ENCODE measurements around the gene ALG13. TPM values are rescaled to one million over a fixed set of nuclear protein-coding genes. Genes with fewer than 3 reads are reported as not detected.

Gene ALG13
- total and polyA plus RNA-seq, 2 of the 8 experiments (the other 6 are each of a cell fraction or from before 2014, with no cell fraction given), result 44.3 to 93.6 TPM

DNA sequence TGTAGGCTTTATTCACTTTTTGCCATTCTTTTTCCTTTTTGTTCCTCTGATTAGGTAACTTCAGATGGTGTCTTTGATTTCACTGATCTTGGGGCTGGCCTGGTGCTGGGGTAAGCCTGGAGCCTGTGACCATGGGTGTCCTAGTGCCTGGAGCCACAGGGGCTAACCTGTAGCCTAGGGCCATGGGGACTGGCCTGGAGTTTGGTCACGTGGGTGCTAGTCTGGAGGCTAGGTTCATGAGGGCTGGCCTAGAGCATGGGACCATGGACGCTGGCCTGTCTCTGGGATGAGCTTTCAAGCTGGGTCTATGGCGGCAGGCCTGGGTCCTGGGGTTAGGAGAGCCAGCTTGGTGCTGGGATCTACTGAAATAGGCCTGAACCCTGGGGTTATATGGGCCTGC is 32.2 kb upstream of the ALG13 start:
- no peaks in the 10 kb centered on the region for H3K79me1 ChIP-seq (ENCODE audit: low read depth, low read length)
- H3K9me3 ChIP-seq (ENCODE audit: insufficient read depth in 2 of 2, low read depth in 1 of 2, low read length in 1 of 2), result no peaks in the 10 kb centered on the region
- H2BK120ac ChIP-seq (replicated peaks; ENCODE audit: low read depth, low read length), result no peak overlapping the region
- H4K91ac ChIP-seq (replicated peaks; ENCODE audit: insufficient read length, low read length), result no peak overlapping the region
- FAIRE-seq (no peak), DNase-seq (ENCODE audit: low read depth in 1 of 2, low spot score in 2 of 2) (no peak)
- no peak overlapping the region for H3K4me3 ChIP-seq (ENCODE audit: extremely low read depth in 1 of 4, insufficient read depth in 2 of 4, low read depth in 3 of 4, low read length in 4 of 4)
- H2AK5ac ChIP-seq (ENCODE audit: low read depth, low read length), result no peak overlapping the region
- H2AFZ ChIP-seq (ENCODE audit: low read length), result no peak overlapping the region
- no peak overlapping the region for H2BK20ac ChIP-seq (ENCODE audit: low read length)
- no peak overlapping the region for H3K56ac ChIP-seq (replicated peaks; ENCODE audit: insufficient read length, low read depth, low read length)
- H2BK5ac ChIP-seq (ENCODE audit: low read depth, low read length), result no peak overlapping the region
- H3K4ac ChIP-seq (replicated peaks; ENCODE audit: insufficient read length, low read depth, low read length), result no peak overlapping the region
- H3K27me3 ChIP-seq (replicated peaks in 1 of 4; ENCODE audit: control insufficient read depth in 3 of 4, extremely low read depth in 1 of 4, insufficient read depth in 3 of 4, low read length in 3 of 4), result no peaks in the 10 kb centered on the region
- no peak overlapping the region for H3K4me2 ChIP-seq (ENCODE audit: insufficient read depth in 1 of 2, low read depth in 2 of 2, low read length in 2 of 2)
- no peak overlapping the region for H3K27ac ChIP-seq (ENCODE audit: low read depth, low read length)
- no peaks in the 10 kb centered on the region for H3K23me2 ChIP-seq (ENCODE audit: low read depth, low read length)
- no peak overlapping the region for H3K14ac ChIP-seq (ENCODE audit: insufficient read length)
- H3K23ac ChIP-seq (ENCODE audit: insufficient read length), result no peak overlapping the region
- no peak overlapping the region for H2BK12ac ChIP-seq (ENCODE audit: low read depth, low read length)
- 77% methylated on average over 3 of the region's 3 CpGs; no CpG with 5 or more reads in 1 of the 2 experiments for WGBS, 2 experiments (ENCODE audit: extremely low coverage in 1 of 2, insufficient coverage in 1 of 2, insufficient read length in 1 of 2, insufficient replicate concordance in 2 of 2, low coverage in 1 of 2, low lambda C conversion rate in 2 of 2, missing lambda C conversion rate in 1 of 2)
- CTCF ChIA-PET (ENCODE audit: partially characterized antibody), result no interaction called here
- POLR2A ChIA-PET (ENCODE audit: partially characterized antibody), result no interaction called here
- H2BK15ac ChIP-seq (ENCODE audit: low read length), result no peak overlapping the region
- no peaks in the 10 kb centered on the region for H4K20me1 ChIP-seq (replicated peaks in 1 of 2; ENCODE audit: control insufficient read depth in 1 of 2, insufficient read depth in 2 of 2, low read length in 2 of 2)
- H4K8ac ChIP-seq (ENCODE audit: extremely low read depth, insufficient read depth, low read length), result no peak overlapping the region
- no peak overlapping the region for H4K5ac ChIP-seq (ENCODE audit: insufficient read length, low read depth, low read length)
- H3K18ac ChIP-seq (ENCODE audit: extremely low read depth, low read length), result no peak overlapping the region
- H3K4me1 ChIP-seq (replicated peaks in 1 of 4; ENCODE audit: control insufficient read depth in 3 of 4, insufficient read depth in 4 of 4, low read length in 3 of 4), result no peaks in the 10 kb centered on the region
- no peak overlapping the region for H3K9ac ChIP-seq (replicated peaks in 1 of 4; ENCODE audit: extremely low read depth in 1 of 4, low read depth in 3 of 4, low read length in 3 of 4)
- H3K36me3 ChIP-seq (ENCODE audit: control insufficient read depth in 2 of 4, insufficient read depth in 4 of 4, low read length in 3 of 4), result no peaks in the 10 kb centered on the region
- H3K79me2 ChIP-seq (ENCODE audit: control insufficient read depth in 1 of 2, insufficient read depth in 2 of 2, low read length in 2 of 2), result no peaks in the 10 kb centered on the region
- TF ChIP-seq JUN (IDR thresholded peaks at IDR 0.05; ENCODE audit: low read depth, low read length) (no peak), EP300 (IDR thresholded peaks at IDR 0.05; ENCODE audit: borderline replicate concordance in 1 of 2, low read depth in 2 of 2, low read length in 2 of 2) (no peak), E2F6 (IDR thresholded peaks at IDR 0.05) (no peak), RBBP5 (IDR thresholded peaks at IDR 0.05; ENCODE audit: borderline replicate concordance, low read depth, low read length) (no peak), CBX8 (IDR thresholded peaks at IDR 0.05; ENCODE audit: borderline replicate concordance, low read depth, low read length) (no peak), KDM1A (IDR thresholded peaks at IDR 0.05; ENCODE audit: borderline replicate concordance, low read length) (no peak), SRF (IDR thresholded peaks at IDR 0.05; ENCODE audit: low read depth, low read length) (no peak), TBP (IDR thresholded peaks at IDR 0.05; ENCODE audit: low read depth, low read length) (no peak), GABPA (IDR thresholded peaks at IDR 0.05; ENCODE audit: borderline replicate concordance, insufficient read depth, low read length) (no peak), HDAC2 (IDR thresholded peaks at IDR 0.05; ENCODE audit: borderline replicate concordance in 1 of 2, low read depth in 2 of 2, low read length in 2 of 2) (no peak), RNF2 (IDR thresholded peaks at IDR 0.05; ENCODE audit: borderline replicate concordance, low read depth, low read length, missing control alignments, poor library complexity, severe bottlenecking) (no peak), CHD2 (IDR thresholded peaks at IDR 0.05; ENCODE audit: low read length) (no peak)
- TF ChIP-seq, protein P1, sequence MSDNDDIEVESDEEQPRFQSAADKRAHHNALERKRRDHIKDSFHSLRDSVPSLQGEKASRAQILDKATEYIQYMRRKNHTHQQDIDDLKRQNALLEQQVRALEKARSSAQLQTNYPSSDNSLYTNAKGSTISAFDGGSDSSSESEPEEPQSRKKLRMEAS (IDR thresholded peaks at IDR 0.05), result no peak
